Ovary (tissue), 3 donors: ENCODE results near the gene GOLT1A.

Experiments used
- POLR2A ChIP-seq: fragments of 450-650 bp; IDR thresholded peaks from one replicate; pipeline ENCODE4 v1.6.1; 2017; ENCODE audit warnings: antibody characterized with exemption, mild to moderate bottlenecking, moderate library complexity
- TF ChIP-seq, protein P1 (sequence below), 3 donors: fragments of 450-650 bp in 2 of 3; fragments of 200-600 bp in 1 of 3; IDR thresholded peaks; one replicate each; pipeline versions ENCODE4 v1.5.1 to v1.8.0; 2016 to 2022; ENCODE audit warnings: antibody characterized with exemption in 3 of 3, mild to moderate bottlenecking in 1 of 3
- donor health status: DM: no; HTN: no; CAD: no.

DNA sequence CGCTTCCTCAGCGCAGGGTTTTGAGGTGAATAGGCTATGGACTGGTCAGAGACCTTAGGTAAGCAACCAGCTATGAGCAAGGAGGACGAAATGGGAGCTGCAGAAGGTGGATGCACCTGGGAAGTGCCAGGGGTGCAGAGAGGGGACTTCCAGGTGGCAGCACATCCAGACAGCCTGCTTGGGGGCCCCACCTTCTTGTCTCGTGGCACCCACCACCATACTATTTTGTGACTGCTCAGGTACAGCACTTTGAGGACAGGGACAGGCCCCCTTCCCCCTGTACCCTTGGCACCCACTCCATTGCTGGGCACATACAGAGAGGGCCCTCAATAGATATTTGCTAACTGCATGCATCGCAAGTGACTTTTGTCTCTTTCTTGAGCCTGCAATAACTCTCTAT lies 16.7 kb downstream of the GOLT1A start:
- TF ChIP-seq, protein P1, sequence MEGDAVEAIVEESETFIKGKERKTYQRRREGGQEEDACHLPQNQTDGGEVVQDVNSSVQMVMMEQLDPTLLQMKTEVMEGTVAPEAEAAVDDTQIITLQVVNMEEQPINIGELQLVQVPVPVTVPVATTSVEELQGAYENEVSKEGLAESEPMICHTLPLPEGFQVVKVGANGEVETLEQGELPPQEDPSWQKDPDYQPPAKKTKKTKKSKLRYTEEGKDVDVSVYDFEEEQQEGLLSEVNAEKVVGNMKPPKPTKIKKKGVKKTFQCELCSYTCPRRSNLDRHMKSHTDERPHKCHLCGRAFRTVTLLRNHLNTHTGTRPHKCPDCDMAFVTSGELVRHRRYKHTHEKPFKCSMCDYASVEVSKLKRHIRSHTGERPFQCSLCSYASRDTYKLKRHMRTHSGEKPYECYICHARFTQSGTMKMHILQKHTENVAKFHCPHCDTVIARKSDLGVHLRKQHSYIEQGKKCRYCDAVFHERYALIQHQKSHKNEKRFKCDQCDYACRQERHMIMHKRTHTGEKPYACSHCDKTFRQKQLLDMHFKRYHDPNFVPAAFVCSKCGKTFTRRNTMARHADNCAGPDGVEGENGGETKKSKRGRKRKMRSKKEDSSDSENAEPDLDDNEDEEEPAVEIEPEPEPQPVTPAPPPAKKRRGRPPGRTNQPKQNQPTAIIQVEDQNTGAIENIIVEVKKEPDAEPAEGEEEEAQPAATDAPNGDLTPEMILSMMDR (IDR thresholded peaks at IDR 0.05) = no peak
- no peak for TF ChIP-seq POLR2A
